Measurements from ENCODE around the gene TOMM22.
"Not testable (repeated sequence)": the region's sequence is repeated elsewhere in the genome, so short reads cannot be mapped to it uniquely, and the experiment has no call there.

TOMM22 gene

DNA sequence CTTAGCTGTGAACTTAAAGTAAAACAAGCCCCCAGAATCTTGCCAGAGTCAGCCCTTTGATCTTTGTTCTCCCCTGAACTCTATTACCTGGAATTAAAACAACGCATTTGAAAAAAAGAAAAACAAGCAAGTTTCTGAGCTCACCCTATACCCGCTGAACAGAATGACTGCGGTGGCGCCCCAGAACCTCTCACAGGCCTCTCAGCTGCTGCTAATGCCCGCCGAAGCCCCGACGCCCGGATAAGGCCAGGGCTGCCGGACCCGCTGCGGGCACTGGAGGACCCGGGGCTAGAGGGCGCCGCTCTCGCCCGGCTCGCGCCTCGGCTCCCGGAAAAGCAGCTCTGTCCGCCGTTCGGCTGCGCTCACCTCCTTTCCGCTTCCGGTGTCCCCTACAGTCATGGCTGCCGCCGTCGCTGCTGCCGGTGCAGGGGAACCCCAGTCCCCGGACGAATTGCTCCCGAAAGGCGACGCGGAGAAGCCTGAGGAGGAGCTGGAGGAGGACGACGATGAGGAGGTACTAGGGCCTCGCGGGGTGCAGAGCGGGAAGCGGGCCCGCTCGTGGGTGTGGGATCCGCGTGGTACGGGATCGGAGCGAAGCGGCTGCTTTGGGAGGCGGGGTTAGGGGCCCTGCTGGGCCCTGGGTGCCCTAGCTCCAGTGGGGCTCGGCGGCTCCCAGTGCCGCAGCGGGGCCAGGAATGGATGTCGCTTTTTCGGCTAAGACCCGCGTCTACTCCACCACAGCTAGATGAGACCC, at the start of gene TOMM22:
TSS of gene TOMM22 (plus strand) at position 376 of the 754 bp plus-strand sequence. CDS start at position 398, 22 bp downstream.
- peak; percentile 28 for DNase-seq

DNA sequence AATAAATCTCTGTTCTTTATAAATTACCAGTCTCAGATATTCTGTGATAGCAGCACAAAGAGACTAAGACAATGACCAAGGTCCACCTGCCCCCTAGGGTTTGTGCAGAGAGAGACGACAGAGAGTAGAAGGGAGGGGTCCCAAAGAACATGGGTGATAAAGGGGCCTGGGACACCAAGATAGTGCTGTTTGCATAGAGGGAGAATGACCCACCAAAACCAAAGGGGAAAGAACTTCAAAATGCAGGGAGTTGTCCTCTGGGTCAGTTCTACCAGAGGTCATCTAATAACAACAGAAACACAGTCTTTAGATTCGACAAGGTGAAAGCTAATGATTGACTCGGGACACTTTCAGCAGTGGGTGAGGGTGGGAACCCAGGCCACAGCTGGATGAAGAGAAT, 49.2 kb upstream of the TOMM22 start:
- no peak for DNase-seq

DNA sequence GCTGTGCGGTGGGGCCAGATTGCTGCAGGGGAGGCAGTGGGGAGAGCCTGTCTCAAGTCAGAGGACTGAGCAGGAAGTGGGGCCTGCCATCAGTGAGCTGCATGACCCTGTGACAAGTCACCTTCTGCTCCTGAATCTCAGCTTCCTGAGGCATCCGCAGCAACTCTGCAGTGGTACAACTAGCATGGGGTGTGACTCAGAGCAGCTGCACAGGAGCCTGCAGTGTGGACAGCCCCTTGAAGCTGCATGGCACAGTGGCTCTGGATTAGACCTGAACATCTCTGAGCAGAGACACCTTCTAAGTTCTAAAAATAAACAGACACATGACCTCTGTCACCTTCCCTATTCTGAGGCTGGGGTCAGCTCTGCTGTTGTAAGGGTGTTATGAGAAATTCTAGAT, 43.5 kb upstream of the TOMM22 start:
- no peak for DNase-seq

DNA sequence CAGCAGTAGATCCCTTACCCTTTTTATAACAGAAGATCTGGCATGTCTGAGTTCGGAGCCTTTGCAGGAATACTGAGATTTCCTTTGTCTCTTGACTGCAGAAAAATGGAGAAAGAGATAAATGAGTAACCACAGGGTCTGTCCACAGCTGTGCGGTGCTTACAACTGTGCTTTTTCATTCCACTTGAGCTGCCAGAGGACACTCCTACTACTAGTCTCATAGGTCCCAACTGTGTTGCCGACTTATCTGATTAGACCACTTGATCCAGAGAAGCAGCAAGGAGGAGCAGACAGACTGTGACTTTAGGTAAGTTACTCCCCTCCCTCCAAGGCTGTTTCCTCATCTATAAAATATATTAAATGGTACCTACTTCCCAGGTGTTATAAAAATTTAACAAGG, 43.0 kb upstream of the TOMM22 start:
- no peak for DNase-seq

DNA sequence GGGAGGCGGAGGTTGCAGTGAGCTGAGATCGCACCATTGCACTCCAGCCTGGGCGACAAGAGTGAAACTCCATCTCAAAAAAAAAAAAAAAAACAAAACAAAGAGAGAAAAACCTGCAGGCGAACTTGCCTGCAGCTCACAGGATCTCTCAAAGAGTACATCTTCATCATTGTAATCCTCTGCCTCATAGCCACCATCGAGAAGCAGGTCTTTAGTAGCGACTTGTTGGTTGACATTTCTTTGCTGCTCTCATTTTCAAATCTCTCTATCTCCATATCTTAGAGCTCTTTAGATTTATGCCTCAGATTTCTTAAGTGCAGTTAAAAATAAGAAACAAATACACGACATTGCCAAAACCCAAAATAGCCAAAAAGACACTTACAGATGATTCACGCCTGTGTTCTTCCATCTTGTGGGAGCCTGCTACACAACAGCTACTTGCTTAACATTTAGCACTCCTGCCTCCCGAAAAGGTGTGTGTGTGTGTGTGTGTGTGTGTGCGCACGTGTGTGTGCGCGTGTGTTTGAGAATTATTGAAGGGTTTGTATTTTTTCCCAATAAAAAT, 40.2 kb upstream of the TOMM22 start:
- DNase-seq, result no peak

DNA sequence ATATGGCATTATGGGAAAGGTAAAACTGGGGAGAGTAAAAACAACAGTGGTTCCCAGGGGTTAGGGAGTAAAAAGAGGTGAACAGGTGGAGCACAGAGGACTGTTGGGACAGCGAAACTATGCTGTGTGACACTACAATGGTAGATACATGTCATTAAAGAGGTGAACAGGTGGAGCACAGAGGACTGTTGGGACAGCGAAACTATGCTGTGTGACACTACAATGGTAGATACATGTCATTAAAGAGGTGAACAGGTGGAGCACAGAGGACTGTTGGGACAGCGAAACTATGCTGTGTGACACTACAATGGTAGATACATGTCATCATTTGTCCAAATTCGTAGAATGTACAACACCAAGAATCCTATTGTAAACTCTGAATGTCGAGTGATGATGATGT, 37.5 kb upstream of the TOMM22 start:
- not testable (repeated sequence) for DNase-seq

DNA sequence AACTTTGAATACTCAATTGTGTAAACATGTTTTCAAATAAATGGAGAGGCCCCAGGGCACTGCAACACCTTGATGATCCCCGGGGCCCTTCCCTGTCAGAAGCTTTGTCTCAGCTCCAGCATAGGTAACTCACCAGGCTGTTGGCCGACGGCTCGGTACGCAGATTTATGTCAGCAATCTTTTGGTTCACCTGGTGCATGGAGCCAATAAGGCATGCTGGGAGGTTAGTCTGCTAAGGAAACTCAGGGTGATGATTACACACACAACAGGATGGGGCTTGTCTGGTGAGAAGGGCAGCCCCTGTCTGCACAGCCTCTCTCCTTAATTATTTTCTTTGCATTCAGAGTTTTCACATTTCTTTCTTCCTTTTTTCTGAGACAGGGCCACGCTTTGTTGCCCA, 36.3 kb upstream of the TOMM22 start:
- no peak for DNase-seq

DNA sequence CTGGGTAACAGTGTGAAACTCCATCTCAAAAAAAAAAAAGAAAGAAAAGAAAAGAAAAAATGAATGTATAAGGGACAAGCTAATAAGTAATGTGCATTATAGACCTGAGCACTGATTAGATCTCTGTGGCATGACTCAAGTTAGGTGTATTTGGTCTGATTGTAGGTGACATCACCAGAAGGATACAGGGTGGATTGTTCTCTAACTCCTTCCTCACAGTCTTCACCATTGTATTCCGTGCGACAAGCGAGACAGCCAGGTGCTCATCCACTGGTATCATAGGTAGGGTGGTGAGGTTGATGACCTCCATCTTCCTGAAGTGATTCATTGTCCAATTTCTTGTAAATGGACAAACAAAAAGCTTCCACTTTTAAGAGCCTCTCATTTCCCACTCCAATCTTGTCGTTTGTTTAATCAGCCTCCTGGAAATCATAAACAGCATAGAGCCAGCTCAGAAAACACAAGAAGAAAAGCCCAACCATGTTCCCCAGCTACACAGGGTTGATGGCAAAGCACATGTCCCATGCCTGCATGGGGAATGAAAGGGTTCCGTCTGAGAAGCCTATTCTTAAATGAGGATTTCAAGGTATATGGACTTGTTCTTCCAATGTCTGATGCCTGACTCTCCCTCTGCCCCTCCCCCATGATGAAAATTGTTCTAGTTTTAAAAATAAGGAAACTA, 31.8 kb upstream of the TOMM22 start:
- DNase-seq, result no peak

DNA sequence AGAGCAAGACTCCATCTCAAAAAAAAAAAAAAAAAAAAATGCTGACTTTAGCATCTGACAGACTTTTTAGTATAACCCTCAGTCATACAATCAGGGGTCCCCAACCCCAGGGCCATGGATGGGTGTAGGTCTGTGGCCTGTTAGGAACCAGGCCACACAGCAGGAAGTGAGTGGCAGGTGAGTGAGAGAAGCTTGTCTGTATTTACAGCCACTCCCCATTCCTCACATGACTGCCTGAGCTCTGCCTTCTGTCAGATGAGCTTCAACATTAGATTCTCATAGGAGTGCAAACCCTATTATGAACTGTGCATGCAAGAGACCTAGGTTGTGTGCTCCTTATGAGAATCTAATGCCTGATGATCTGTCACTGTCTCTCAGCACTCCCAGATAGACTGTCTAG, 28.9 kb upstream of the TOMM22 start:
- no peak for DNase-seq

DNA sequence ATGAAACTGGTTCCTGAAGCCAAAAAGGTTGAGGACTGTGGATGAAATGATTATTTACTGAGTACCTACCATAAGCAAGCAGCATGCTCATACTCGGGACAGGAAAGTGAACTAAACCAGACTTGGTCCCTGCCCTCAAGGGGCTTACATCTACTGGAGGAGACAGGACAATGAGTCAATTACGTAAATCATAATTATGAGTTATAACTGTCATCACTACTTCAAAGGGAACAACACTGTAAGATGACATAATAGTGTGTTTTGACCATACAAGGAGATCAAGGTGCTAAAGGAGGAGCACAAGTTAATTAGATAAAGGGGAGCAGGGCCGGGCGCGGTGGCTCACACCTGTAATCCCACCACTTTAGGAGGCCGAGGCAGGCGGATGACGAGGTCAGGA, 28.0 kb upstream of the TOMM22 start:
- no peak for DNase-seq

DNA sequence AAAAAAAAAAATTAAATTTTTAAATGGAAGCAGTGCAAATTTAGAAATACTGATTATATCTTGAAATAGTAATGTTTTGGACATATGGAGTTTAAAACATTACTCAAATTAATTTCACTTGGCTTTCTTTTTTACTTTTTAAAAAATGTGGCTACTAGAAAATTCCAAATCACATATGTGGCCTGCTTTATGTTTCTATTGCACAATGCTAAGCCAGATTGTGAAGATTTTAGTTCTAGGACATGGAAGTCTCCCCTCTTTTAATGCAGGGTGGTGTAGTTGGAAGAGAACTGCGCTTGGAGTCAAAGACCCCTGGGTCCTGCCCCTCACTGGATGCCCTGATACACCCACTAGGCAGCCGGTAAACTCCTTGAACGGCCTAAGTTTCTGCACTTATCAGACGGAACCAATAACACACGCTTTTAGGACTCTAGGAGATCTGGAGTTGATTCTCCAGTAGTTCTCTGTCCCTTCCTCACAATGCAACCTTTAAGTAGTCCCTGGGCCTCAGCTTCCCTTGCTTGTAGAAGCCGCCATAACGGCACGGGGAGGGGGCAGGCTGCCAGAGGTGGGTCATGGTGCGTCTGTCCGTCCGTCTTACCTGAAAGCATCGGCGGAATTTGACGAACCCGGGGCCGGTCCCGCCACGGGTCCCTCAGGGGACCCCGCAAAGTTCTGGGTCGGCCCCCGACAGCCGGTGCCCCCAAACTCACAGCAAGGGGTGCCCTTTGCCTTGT, 26.1 kb upstream of the TOMM22 start:
- DNase-seq, result no peak

DNA sequence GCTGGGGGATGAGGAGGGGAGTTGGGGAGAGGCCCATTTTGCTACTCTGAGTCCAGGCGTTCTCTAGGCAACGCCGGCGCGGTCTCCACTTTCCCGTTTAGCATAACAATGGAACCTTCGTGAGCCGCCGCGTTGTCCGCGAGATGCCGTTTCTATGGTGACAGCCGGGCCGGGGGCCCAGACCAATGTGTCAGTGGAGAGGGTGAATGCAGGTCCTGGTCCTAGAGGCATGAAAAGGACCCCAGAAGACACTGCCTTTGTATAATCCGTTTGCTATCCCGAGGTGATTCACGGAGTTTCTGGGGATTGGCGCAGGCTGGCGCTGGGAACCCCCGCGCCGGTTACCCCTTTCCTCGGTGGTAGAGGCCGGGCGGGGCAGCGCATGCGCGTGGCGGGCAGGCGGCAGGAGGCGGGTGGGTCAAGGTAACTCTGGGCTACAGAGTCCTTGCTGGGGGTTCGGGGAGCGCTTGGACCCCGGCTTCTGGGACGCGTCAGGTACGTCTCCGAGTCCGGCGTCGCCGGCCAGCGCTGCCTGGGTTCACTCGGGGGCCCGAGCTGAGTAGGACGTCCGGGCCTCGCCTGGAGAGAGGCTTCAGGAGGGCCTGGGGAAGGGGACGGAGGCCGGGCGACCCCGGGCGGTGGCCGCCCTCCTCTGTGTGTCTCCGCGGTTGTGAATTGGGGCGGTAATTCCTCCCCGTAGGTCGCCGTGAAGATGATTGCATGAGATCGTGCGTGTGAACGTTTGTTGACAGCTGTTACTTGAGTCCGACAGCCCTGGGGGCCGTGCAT, 25.3 kb upstream of the TOMM22 start, which contains the start of the genes CBY1 and FAM227A:
TSS of gene CBY1 (plus strand) at position 383 of the 789 bp plus-strand sequence. CDS start 11,417 bp downstream, outside the sequence.
TSS of gene FAM227A (minus strand) at position 137 of the 789 bp plus-strand sequence. CDS start 6,224 bp downstream, outside the sequence.
- peak; percentile 61 for DNase-seq

DNA sequence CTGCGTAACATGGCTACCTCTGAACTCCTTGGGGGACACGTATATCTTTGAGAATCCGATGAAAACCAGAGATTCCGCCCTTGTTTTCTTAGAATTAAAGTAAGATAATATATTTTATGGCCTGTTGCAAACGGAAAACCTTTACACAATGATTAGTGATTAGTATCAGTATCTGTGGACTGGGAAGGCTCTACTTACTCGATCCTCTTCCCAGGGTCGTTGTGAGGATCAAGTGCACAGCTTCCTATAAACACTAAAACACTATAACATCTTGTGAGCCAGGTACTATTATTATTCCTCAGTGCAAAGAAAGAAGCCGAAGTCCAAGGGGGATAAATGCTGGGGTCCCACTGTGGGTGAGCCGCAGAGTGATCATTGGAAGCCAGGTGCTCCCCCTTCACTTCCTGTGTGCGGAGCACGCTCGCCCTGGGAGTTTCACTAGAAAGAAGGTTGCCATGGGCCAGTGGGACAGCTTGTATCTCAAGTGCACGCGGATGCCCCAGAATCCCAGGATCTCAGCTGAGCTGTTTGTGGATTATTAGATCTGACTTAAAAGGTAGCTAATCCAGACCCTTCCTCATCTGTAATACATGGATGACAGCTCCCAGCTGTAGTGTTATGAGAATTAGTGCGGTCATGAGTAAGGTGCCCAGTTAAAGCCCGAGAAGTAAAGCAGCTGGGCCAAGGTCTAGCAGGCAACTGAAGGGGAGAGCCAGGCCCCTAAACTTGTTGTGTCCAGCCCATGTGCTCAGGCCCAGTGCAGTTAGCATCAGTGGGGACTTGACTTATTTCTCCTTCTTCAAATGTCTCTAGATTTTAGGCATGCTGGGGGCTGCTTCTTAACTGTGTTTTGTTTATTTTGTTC, 24.5 kb upstream of the TOMM22 start:
- no peak for DNase-seq

DNA sequence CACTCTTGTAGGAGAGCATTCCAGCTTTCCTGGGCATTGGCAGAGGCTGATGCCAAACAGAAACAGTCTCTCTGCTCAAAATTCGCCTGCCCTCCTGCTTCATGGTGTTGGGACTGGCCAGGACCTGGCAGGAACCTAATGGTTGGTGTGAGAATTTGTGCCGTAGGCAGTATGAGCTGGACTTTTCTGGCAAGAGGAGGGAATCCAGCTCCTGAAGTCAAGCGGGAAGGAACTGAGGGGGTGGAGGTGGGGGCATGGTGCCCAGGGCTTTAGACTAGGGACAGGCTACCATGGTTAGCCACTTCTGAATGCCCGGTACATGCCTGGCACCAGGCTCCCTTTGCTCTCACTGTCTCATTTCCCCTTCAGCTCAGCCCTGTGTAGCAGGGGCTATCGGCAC, 6.9 kb upstream of the TOMM22 start:
- no peak for DNase-seq

DNA sequence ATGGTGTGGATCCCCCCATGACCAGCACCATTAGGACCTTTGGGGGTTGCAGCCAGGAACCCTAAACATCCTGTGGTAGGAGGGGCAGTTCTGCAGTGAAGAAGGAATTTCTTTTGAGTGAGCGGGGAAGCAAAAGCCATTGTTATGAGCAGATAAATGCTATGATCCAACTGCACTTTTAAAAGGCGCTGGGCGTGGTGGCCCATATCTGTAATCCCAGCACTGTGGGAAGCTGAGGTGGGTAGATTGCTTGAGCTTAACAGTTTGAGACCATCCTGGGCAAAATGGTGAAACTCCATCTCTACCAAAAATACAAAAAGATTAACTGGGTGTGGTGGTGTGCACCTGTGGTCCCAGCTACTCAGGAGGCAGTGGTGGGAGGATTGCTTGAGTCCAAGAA, 5.9 kb upstream of the TOMM22 start:
- no peak for DNase-seq

DNA sequence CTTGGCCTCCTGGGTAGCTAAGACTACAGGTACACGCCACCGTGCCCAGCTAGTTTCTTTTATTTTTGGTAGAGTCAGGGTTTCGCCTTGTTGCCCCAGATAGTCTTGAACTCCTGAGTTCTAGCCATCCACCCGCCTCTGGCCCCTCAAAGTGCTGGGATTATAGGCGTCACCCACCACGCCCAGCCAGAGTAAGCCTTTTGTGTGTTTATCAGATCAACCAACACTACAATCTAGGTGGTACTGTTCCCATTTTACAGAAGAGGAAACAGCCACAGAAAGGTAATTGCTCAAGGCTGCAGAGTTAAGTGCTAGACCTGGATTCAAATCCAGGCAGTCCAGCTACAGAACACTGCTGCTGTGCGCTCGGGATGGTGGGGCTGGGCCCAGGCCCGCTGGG, 3.1 kb downstream of the TOMM22 start:
- no peak for DNase-seq

DNA sequence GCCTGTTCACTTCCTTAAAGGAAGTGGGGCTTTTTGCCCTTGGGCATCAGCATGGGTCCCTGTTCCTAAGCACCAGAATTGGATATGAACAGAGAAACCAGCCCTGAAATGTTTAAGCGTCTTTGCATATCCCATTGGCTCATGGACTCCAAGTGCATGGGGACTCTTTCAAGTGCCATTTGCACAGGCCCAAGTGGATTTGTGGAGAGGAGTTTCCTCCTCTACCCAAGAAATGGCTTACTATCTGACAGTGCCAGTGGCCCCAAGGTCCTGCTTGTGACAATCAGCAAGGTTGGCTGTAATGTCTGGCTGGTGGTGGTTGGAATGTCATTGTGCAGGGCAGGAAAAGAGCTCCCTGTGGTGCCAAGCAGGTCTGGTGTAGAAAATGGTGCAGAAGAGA, 4.0 kb downstream of the TOMM22 start:
- DNase-seq, result no peak

DNA sequence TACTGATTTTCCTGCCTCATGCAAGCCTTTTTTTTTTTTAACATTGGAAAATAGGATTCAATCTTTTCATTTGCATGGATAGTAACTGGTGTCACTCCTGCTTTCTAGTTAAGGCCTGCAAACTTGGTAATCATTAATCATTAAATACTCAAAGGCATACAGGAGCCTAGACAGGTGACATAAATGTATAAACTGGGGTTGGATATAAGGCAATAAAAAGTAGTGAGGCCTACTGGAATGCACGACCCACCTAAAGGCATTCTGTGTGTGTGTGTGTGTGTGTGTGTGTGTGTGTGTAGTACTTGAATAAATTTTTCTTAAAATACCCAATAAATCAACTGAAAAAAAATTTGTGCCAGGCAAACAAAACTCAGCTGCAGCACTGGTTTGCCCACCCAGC, 7.9 kb downstream of the TOMM22 start:
- DNase-seq, result no peak

DNA sequence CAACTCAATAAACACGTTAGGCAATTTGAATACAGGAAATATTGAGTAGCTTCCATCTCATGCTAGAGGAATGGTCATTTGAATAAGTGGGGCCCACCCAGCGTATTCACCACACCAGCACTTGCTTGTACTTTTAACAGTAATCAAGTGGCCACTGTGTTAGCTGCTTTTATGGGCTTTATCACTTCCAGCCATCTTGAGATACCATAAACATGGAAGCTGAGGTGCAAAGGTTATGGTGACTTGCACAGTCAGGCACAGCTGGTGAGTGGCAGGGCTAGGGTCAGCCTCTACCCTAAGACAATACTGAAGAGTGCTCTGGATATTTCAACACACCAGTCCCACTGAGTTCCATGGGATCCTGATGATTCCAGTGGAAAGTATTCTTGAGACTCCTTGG, 12.3 kb downstream of the TOMM22 start:
- no peak for DNase-seq

DNA sequence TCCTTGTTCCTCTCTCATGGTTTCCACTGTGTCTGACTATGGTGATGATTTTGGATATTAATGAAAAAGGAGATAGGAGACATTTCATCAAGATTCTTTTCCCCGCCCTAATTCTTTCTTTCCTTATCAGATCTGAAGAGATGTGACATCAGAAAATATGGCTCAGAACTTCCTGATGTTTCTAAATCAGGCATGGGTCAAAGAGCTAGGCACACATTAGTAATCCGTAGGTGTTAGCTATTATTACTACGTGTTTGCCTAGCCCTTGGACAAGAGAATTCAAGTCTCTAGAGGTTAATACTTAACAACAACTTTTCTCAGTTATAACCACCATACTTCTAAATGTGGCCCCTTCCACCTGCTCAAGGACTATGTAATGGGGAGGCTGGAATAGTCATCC, 13.2 kb downstream of the TOMM22 start:
- no peak for DNase-seq

DNA sequence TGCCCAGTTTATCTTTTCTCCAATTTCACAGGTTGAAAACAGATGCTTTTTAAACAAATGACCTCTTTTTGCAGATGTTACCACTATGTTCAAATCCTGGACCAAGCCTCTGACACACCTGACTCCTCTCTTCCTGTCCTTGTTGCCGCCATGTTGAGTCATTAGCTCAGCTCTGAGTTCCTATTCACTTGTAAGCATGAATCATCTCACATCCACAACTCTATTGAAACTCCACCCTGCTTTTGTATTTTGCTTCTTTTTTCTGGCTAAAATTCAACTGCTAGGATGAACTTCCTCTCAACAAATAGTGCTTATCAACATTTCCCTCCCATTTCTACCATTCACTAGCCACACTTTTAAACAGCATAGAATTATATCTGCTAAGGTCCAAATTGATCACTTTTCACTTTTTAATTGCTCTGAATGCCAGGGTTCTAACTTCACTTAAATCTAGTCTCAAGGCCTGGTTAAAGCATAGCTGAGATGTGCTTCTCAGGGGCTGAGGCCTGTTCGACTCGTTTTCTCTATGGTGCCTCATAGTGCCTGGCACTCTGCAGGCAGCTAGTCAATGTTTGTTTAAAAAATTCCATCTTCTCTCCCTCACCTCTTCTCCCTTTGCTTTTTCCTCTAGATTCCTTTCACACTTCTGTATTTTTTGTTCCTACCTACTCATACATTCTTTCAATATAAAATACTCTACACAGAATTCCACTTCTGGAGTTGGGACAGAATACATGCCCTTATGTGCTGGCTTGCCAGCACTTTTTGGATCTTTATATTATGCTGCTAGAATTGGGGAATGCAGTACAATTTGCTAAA, 15.1 kb downstream of the TOMM22 start:
- no peak for DNase-seq

Measured in NCI-H2081 treated with DMSO at 0.1 percent for 48 hours (cell line).